MM.1S (cell line): ENCODE data around the gene TUBA3C.

Source experiments
- DNase-seq: peaks from one replicate; pipeline ENCODE4 v3.0.0-alpha.2; 2015
- H2AFZ ChIP-seq: fragments of 300-600 bp; sonication (generic); 2 replicates; pipeline ENCODE4 v1.6.0; 2016; ENCODE audit warnings: antibody characterized with exemption, low read length
- H3F3A ChIP-seq: fragments of 300-600 bp; sonication (generic); 2 replicates; pipeline ENCODE4 v1.6.1; 2016; ENCODE audit warnings: mild to moderate bottlenecking, antibody characterized with exemption, low read length, moderate library complexity, mixed read lengths; ENCODE audit not compliant: insufficient read depth
- H3K27ac ChIP-seq: fragments of 300-600 bp; sonication (generic); 2 replicates; pipeline ENCODE4 v1.5.1; 2016; ENCODE audit warnings: mild to moderate bottlenecking, low read length
- H3K27me3 ChIP-seq: fragments of 300-600 bp; sonication (generic); replicated peaks from 2 replicates; pipeline ENCODE4 v1.6.0; 2016; ENCODE audit warnings: low read length; ENCODE audit not compliant: insufficient read depth
- H3K36me3 ChIP-seq: fragments of 300-600 bp; sonication (generic); replicated peaks from 2 replicates; pipeline ENCODE4 v1.6.1; 2016; ENCODE audit warnings: mild to moderate bottlenecking, low read length, mixed read lengths; ENCODE audit not compliant: insufficient read depth
- H3K4me1 ChIP-seq: fragments of 300-600 bp; sonication (generic); 2 replicates; pipeline ENCODE4 v1.6.1; 2016; ENCODE audit warnings: low read length, mixed read lengths
- H3K4me2 ChIP-seq: fragments of 300-600 bp; sonication (generic); 2 replicates; pipeline ENCODE4 v1.6.0; 2016; ENCODE audit warnings: low read depth, low read length
- H3K4me3 ChIP-seq: fragments of 300-600 bp; sonication (generic); 2 replicates; pipeline ENCODE4 v1.5.1; 2016; ENCODE audit warnings: low read length, mixed read lengths
- H3K79me2 ChIP-seq: fragments of 300-600 bp; sonication (generic); 2 replicates; pipeline ENCODE4 v1.6.1; 2016; ENCODE audit warnings: mixed run types, low read length, mixed read lengths
- H3K9ac ChIP-seq: fragments of 300-600 bp; sonication (generic); 2 replicates; pipeline ENCODE4 v1.6.1; 2016; ENCODE audit warnings: low read length, mixed read lengths
- H3K9me2 ChIP-seq: fragments of 300-600 bp; sonication (generic); replicated peaks from 2 replicates; pipeline ENCODE4 v1.6.1; 2016; ENCODE audit warnings: mild to moderate bottlenecking, low read length, mixed read lengths; ENCODE audit not compliant: insufficient read depth
- H3K9me3 ChIP-seq: fragments of 300-600 bp; sonication (generic); replicated peaks from 2 replicates; pipeline ENCODE4 v1.6.1; 2016; ENCODE audit warnings: mild to moderate bottlenecking, low read length, mixed read lengths; ENCODE audit not compliant: insufficient read depth
- H4K20me1 ChIP-seq: fragments of 300-600 bp; sonication (generic); 2 replicates; pipeline ENCODE4 v1.6.1; 2016; ENCODE audit warnings: mild to moderate bottlenecking, low read length, moderate library complexity, mixed read lengths; ENCODE audit not compliant: insufficient read depth
- EZH2 ChIP-seq: fragments of 300-600 bp; sonication (generic); optimal IDR thresholded peaks from 2 replicates; pipeline ENCODE3; 2017; ENCODE audit warnings: low read depth, mild to moderate bottlenecking, antibody characterized with exemption, low read length, mixed read lengths
- EZH2phosphoT487 ChIP-seq: fragments of 300-600 bp; sonication (generic); IDR thresholded peaks from 2 replicates; pipeline ENCODE4 v1.6.1; 2018; ENCODE audit warnings: antibody characterized with exemption, low read length
- TF ChIP-seq, protein P1 (sequence below): fragments of 300-600 bp; sonication (generic); IDR thresholded peaks from 2 replicates; pipeline ENCODE4 v1.5.1; 2016; ENCODE audit warnings: antibody characterized with exemption, low read length, mixed read lengths

TUBA3C gene

DNA sequence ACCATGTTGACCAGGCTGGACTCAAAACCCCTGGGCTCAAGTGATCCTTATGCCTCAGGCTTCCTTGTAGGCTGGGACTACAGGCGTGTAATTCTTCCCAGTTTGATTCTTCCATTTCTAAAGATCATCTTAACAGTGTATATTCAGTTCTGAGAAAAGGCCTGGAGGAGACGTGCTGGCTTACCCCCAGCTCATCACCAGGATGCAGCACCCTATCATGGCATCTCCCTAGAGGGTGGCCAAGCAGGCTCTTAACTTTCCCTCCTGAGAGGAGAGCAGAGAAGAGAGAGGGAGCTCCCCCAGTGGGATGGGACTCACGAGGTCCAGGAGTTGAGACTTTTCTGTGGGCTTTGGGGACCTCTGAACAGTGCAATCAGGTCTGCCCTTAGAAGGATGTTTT lies 2.1 kb upstream of the TUBA3C start:
- H3K27me3 ChIP-seq: no peaks in the 10 kb centered on the region
- DNase-seq: no peak
- no peak overlapping the region for H3K9ac ChIP-seq
- H3K27ac ChIP-seq: no peak overlapping the region
- no peaks in the 10 kb centered on the region for H3F3A ChIP-seq
- H3K79me2 ChIP-seq: no peaks in the 10 kb centered on the region
- no peaks in the 10 kb centered on the region for H3K36me3 ChIP-seq
- no peaks in the 10 kb centered on the region for H4K20me1 ChIP-seq
- H3K9me3 ChIP-seq: no peaks in the 10 kb centered on the region
- no peak overlapping the region for H3K4me2 ChIP-seq
- no peaks in the 10 kb centered on the region for H3K9me2 ChIP-seq
- TF ChIP-seq EZH2phosphoT487: no peak
- TF ChIP-seq EZH2: no peak
- TF ChIP-seq, protein P1, sequence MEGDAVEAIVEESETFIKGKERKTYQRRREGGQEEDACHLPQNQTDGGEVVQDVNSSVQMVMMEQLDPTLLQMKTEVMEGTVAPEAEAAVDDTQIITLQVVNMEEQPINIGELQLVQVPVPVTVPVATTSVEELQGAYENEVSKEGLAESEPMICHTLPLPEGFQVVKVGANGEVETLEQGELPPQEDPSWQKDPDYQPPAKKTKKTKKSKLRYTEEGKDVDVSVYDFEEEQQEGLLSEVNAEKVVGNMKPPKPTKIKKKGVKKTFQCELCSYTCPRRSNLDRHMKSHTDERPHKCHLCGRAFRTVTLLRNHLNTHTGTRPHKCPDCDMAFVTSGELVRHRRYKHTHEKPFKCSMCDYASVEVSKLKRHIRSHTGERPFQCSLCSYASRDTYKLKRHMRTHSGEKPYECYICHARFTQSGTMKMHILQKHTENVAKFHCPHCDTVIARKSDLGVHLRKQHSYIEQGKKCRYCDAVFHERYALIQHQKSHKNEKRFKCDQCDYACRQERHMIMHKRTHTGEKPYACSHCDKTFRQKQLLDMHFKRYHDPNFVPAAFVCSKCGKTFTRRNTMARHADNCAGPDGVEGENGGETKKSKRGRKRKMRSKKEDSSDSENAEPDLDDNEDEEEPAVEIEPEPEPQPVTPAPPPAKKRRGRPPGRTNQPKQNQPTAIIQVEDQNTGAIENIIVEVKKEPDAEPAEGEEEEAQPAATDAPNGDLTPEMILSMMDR: no peak
- no peak overlapping the region for H3K4me3 ChIP-seq
- H3K4me1 ChIP-seq: no peaks in the 10 kb centered on the region
- H2AFZ ChIP-seq: no peak overlapping the region

DNA sequence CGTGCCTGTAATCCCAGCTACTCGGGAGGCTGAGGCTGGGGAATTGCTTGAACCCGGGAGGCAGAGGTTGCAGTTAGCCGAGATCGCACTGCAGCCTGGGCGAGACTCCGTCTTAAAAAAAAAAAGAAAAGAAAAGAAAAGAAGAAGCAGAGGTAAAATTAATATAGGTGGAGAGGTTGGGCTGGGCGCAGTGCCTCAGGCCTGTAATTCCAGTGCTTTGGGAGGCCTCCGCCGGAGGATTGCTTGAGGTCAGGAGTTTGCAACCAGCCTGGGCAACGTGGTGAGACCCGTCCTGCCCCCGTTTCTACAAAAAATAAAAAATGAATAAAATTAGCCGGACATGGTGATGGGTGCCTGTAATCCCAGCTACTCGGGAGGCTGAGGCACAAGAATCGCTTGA lies 912 bp upstream of the TUBA3C start:
- Histone ChIP-seq H3K9me2 (no peaks in the 10 kb centered on the region), H3K9me3 (no peaks in the 10 kb centered on the region), H3K4me3 (no peak overlapping the region), H3K79me2 (no peaks in the 10 kb centered on the region), H2AFZ (no peak overlapping the region), H3K27me3 (no peaks in the 10 kb centered on the region), H3K4me2 (no peak overlapping the region), H3K9ac (no peak overlapping the region), H3K27ac (no peak overlapping the region), H3K36me3 (no peaks in the 10 kb centered on the region), H3F3A (no peaks in the 10 kb centered on the region), H3K4me1 (no peaks in the 10 kb centered on the region), H4K20me1 (no peaks in the 10 kb centered on the region)
- TF ChIP-seq EZH2 (no peak), EZH2phosphoT487 (no peak)
- TF ChIP-seq, protein P1: no peak
- no peak for DNase-seq

DNA sequence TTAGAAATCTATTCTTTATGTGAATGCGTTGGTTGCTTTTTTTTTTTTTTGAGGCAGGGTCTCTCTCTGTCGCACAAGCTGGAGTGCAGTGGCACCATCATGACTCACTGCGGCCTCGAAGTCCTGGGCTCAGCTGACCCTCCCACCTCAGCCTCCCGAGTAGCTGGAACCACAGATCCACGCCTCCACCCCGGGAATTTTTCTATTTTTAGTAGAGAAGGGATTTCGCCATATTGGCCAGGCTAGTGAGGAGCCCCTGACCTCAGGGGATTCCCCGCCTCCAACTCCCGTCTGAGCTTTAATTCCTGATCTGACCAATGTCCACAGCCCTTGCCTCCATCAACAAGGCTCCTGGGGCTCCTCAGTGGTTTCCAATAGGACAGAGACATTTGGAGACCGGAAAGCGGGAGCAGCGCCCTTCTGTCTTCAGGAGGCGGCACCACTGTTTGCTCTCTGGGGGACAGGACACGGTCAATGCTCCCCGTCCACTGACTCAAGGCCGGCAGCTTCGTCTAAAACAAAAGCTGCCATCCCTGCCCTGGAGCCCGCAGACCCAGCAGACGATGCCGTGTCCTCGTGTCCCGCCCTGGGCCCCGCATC lies 503 bp downstream of the TUBA3C start:
- Histone ChIP-seq H3K4me2 (no peak overlapping the region), H3K9ac (no peak overlapping the region), H3K27ac (no peak overlapping the region), H3K4me3 (no peak overlapping the region), H2AFZ (no peak overlapping the region), H3K79me2 (no peaks in the 10 kb centered on the region), H3K27me3 (no peaks in the 10 kb centered on the region), H4K20me1 (no peaks in the 10 kb centered on the region), H3F3A (no peaks in the 10 kb centered on the region), H3K4me1 (no peaks in the 10 kb centered on the region), H3K9me3 (no peaks in the 10 kb centered on the region), H3K9me2 (no peaks in the 10 kb centered on the region), H3K36me3 (no peaks in the 10 kb centered on the region)
- DNase-seq: no peak
- no peak for TF ChIP-seq EZH2phosphoT487

DNA sequence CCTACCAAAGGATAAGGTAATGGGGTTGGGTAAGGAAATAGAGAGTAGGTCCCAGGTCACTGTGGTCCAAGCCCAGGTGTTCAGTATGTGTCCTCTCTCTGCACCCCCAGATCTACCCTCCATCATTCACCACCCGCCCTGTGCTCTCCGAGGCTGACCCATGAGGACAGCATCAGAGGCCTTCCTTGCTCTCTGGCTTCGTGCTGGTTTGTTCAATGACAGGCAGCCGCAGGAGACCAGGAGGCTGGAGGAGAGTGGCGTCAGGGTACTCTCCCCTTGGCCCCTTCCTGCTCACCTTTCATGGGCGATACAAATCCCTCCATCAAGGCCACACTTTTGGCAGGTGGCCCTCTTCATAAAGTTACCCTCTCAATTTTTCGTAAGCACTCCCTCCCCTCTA lies 1.7 kb downstream of the TUBA3C start:
- DNase-seq: no peak
- no peaks in the 10 kb centered on the region for H3K27me3 ChIP-seq
- H3K36me3 ChIP-seq: no peaks in the 10 kb centered on the region
- H3K4me3 ChIP-seq: no peak overlapping the region
- TF ChIP-seq EZH2: no peak
- TF ChIP-seq, protein P1: no peak
- no peak for TF ChIP-seq EZH2phosphoT487
- H3K9ac ChIP-seq: no peak overlapping the region
- no peak overlapping the region for H3K4me2 ChIP-seq
- no peaks in the 10 kb centered on the region for H3K9me2 ChIP-seq
- H3K4me1 ChIP-seq: no peaks in the 10 kb centered on the region
- no peak overlapping the region for H2AFZ ChIP-seq
- H3F3A ChIP-seq: no peaks in the 10 kb centered on the region
- H3K27ac ChIP-seq: no peak overlapping the region
- no peaks in the 10 kb centered on the region for H3K9me3 ChIP-seq
- H4K20me1 ChIP-seq: no peaks in the 10 kb centered on the region
- H3K79me2 ChIP-seq: no peaks in the 10 kb centered on the region
